ENCODE data around the gene STK39.

DNA sequence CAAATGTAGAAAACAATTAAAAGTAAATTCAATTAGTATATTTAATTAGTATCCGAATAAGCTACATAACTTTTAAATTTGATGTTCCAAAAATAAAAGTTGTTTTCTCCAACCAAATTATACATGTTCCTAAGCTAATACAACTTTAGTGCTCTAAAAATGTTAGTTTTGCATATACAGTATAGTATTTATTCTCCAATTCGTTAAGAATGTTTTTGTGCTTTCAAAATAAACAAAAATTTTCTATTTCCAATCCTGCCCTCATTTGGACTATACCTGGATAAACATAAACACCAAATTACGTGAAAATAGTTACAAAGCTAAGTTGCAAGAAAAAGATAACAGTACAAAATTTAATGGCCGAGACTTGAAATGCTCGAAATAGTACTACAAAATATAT, 71.9 kb downstream of the STK39 start:
- TF ChIP-seq, protein P1, sequence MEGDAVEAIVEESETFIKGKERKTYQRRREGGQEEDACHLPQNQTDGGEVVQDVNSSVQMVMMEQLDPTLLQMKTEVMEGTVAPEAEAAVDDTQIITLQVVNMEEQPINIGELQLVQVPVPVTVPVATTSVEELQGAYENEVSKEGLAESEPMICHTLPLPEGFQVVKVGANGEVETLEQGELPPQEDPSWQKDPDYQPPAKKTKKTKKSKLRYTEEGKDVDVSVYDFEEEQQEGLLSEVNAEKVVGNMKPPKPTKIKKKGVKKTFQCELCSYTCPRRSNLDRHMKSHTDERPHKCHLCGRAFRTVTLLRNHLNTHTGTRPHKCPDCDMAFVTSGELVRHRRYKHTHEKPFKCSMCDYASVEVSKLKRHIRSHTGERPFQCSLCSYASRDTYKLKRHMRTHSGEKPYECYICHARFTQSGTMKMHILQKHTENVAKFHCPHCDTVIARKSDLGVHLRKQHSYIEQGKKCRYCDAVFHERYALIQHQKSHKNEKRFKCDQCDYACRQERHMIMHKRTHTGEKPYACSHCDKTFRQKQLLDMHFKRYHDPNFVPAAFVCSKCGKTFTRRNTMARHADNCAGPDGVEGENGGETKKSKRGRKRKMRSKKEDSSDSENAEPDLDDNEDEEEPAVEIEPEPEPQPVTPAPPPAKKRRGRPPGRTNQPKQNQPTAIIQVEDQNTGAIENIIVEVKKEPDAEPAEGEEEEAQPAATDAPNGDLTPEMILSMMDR (IDR thresholded peaks at IDR 0.05) = no peak
- no peak for TF ChIP-seq POLR2A (IDR thresholded peaks at IDR 0.05)
